NCI-H1048 (cell line): ENCODE results near the gene RAB37.

ENCODE experiments used
- DNase-seq: peaks from one replicate; lab custom pipeline; 2025; lab: John Stamatoyannopoulos, UW

The RAB37 gene

GRCh38 chr17:74728033-74728701 lies 8.9 kb upstream of the RAB37 start:
- DNase-seq: no peak

GRCh38 chr17:74728702-74729075 lies 8.4 kb upstream of the RAB37 start:
- DNase-seq: no peak

- DNase-seq: no peak
Measured at GRCh38 chr17:74729368-74729767, 7.7 kb upstream of the RAB37 start.

- DNase-seq: no peak
Measured at GRCh38 chr17:74729866-74730265, 7.2 kb upstream of the RAB37 start.

- DNase-seq: no peak
Measured at GRCh38 chr17:74730491-74731346, 6.3 kb upstream of the RAB37 start.

GRCh38 chr17:74731347-74731605 lies 5.8 kb upstream of the RAB37 start:
- no peak for DNase-seq

GRCh38 chr17:74732042-74732867 lies 4.8 kb upstream of the RAB37 start:
- DNase-seq: no peak

- DNase-seq: no peak
Measured at GRCh38 chr17:74733365-74734122, 3.5 kb upstream of the RAB37 start.

- no peak for DNase-seq
Measured at GRCh38 chr17:74734256-74734655, 2.8 kb upstream of the RAB37 start.

- DNase-seq: no peak
Measured at GRCh38 chr17:74737299-74738050, 419 bp downstream of the RAB37 start.

- no peak for DNase-seq
Measured at GRCh38 chr17:74738051-74738996, 1.3 kb downstream of the RAB37 start.

GRCh38 chr17:74739227-74739831 lies 2.3 kb downstream of the RAB37 start:
- DNase-seq: no peak

GRCh38 chr17:74740173-74740572 lies 3.1 kb downstream of the RAB37 start:
- DNase-seq: no peak

GRCh38 chr17:74740641-74741387 lies 3.8 kb downstream of the RAB37 start:
- DNase-seq: no peak

GRCh38 chr17:74742153-74742515 lies 5.1 kb downstream of the RAB37 start:
- no peak for DNase-seq

GRCh38 chr17:74742978-74743545 lies 6.0 kb downstream of the RAB37 start:
- DNase-seq: no peak

GRCh38 chr17:74743755-74744154 lies 6.7 kb downstream of the RAB37 start:
- no peak for DNase-seq

- DNase-seq: no peak
Measured at GRCh38 chr17:74744349-74744713, 7.3 kb downstream of the RAB37 start.
